Skeletal muscle tissue (tissue), 4 donors: ENCODE data around the gene ERVFRD-1. TPM values are rescaled to one million over a fixed set of nuclear protein-coding genes. Genes with fewer than 3 reads are reported as not detected.

Experiments
- H3K27ac ChIP-seq: one replicate; pipeline ENCODE4 v1.7.0; 2013; ENCODE audit warnings: mild to moderate bottlenecking, low read depth, low read length, inconsistent platforms
- H3K27me3 ChIP-seq, 3 donors: one replicate each; pipeline ENCODE4 v1.7.0; 2013; ENCODE audit warnings: low read length in 3 of 3; ENCODE audit not compliant: control insufficient read depth in 3 of 3, insufficient read depth in 3 of 3
- H3K36me3 ChIP-seq, 3 donors: one replicate each; pipeline ENCODE4 v1.7.0; 2013; ENCODE audit warnings: low read length in 3 of 3; ENCODE audit not compliant: control insufficient read depth in 3 of 3, insufficient read depth in 3 of 3
- H3K4me1 ChIP-seq, 3 donors: one replicate each; pipeline ENCODE4 v1.7.0; 2013; ENCODE audit warnings: low read length in 3 of 3, mild to moderate bottlenecking in 3 of 3; ENCODE audit not compliant: control insufficient read depth in 3 of 3, insufficient read depth in 3 of 3
- H3K4me3 ChIP-seq, 3 donors: one replicate each; pipeline ENCODE4 v1.7.0; 2013; ENCODE audit warnings: low read length in 3 of 3
- H3K9ac ChIP-seq, 3 donors: one replicate each; pipeline ENCODE4 v1.7.0; 2013; ENCODE audit warnings: low read length in 3 of 3, mild to moderate bottlenecking in 3 of 3, moderate library complexity in 2 of 3, low read depth in 1 of 3
- H3K9me3 ChIP-seq, 3 donors: one replicate each; pipeline ENCODE4 v1.7.0; 2013; ENCODE audit warnings: low read length in 3 of 3; ENCODE audit not compliant: control insufficient read depth in 3 of 3
- total RNA-seq: library from RNA; depleted of rRNA; stranded (reverse); fragments of >200 nt; gene quantifications from one replicate; pipeline ENCODE4 v1.2.3, GENCODE V29; 2014
- donor health status: Osteomylitis.

Gene ERVFRD-1
- total RNA-seq, 1 donor from 2014 or later = not detected

GRCh38 chr6:11143394-11144371, 32.2 kb upstream of the ERVFRD-1 start:
- Histone ChIP-seq H3K4me1 (peaks cover 0 to 3% (median 0%) of the 10 kb centered on the region in 3 donors), H3K36me3 (no peaks in the 10 kb centered on the region), H3K27ac (no peak overlapping the region), H3K9me3 (no peaks in the 10 kb centered on the region), H3K9ac (no peak overlapping the region), H3K4me3 (no peak overlapping the region), H3K27me3 (no peaks in the 10 kb centered on the region)

GRCh38 chr6:11142296-11143027, 30.9 kb upstream of the ERVFRD-1 start:
- H3K9me3 ChIP-seq = no peaks in the 10 kb centered on the region
- no peak overlapping the region for H3K27ac ChIP-seq
- H3K4me1 ChIP-seq = peaks cover 0 to 3% (median 0%) of the 10 kb centered on the region in 3 donors
- H3K9ac ChIP-seq = no peak overlapping the region
- H3K4me3 ChIP-seq = no peak overlapping the region
- H3K36me3 ChIP-seq = no peaks in the 10 kb centered on the region
- H3K27me3 ChIP-seq = no peaks in the 10 kb centered on the region

- H3K4me3 ChIP-seq = no peak overlapping the region
- peaks cover 0 to 3% (median 0%) of the 10 kb centered on the region in 3 donors for H3K4me1 ChIP-seq
- no peak overlapping the region for H3K27ac ChIP-seq
- H3K9ac ChIP-seq = no peak overlapping the region
- H3K9me3 ChIP-seq = no peaks in the 10 kb centered on the region
- H3K36me3 ChIP-seq = no peaks in the 10 kb centered on the region
- no peaks in the 10 kb centered on the region for H3K27me3 ChIP-seq
Observed at GRCh38 chr6:11141295-11141694, 29.8 kb upstream of the ERVFRD-1 start.

- Histone ChIP-seq H3K9me3 (no peaks in the 10 kb centered on the region), H3K36me3 (peaks cover 4 to 6% (median 4%) of the 10 kb centered on the region in 3 donors), H3K4me3 (no peak overlapping the region), H3K4me1 (peaks cover 0 to 3% (median 0%) of the 10 kb centered on the region in 3 donors), H3K9ac (no peak overlapping the region), H3K27ac (no peak overlapping the region), H3K27me3 (no peaks in the 10 kb centered on the region)
Observed at GRCh38 chr6:11140056-11140455, 28.5 kb upstream of the ERVFRD-1 start.

- H3K9ac ChIP-seq = no peak overlapping the region
- no peaks in the 10 kb centered on the region for H3K27me3 ChIP-seq
- no peak overlapping the region for H3K4me3 ChIP-seq
- no peaks in the 10 kb centered on the region for H3K9me3 ChIP-seq
- H3K27ac ChIP-seq = no peak overlapping the region
- H3K36me3 ChIP-seq = peaks cover 4 to 11% (median 9%) of the 10 kb centered on the region in 3 donors
- peaks cover 0 to under 1% (median 0%) of the 10 kb centered on the region in 3 donors for H3K4me1 ChIP-seq
Observed at GRCh38 chr6:11139051-11139960, 27.8 kb upstream of the ERVFRD-1 start.

- Histone ChIP-seq H3K4me3 (no peak overlapping the region), H3K9ac (no peak overlapping the region), H3K36me3 (peaks cover 4 to 11% (median 9%) of the 10 kb centered on the region in 3 donors), H3K4me1 (no peaks in the 10 kb centered on the region), H3K27ac (no peak overlapping the region), H3K27me3 (no peaks in the 10 kb centered on the region), H3K9me3 (no peaks in the 10 kb centered on the region)
Observed at GRCh38 chr6:11136809-11137208, 25.3 kb upstream of the ERVFRD-1 start.

- no peak overlapping the region for H3K27ac ChIP-seq
- H3K9ac ChIP-seq = no peak overlapping the region
- no peak overlapping the region for H3K4me3 ChIP-seq
Observed at GRCh38 chr6:11133281-11133680, 21.8 kb upstream of the ERVFRD-1 start.

GRCh38 chr6:11132194-11132888, 20.8 kb upstream of the ERVFRD-1 start:
- H3K27me3 ChIP-seq = no peaks in the 10 kb centered on the region
- no peaks in the 10 kb centered on the region for H3K9me3 ChIP-seq
- no peak overlapping the region for H3K27ac ChIP-seq
- H3K36me3 ChIP-seq = peaks cover 4 to 13% (median 11%) of the 10 kb centered on the region in 3 donors
- no peak overlapping the region for H3K4me3 ChIP-seq
- H3K4me1 ChIP-seq = peaks cover 11 to 13% (median 12%) of the 10 kb centered on the region in 3 donors
- no peak overlapping the region for H3K9ac ChIP-seq

More at GRCh38 chr6:11133281-11133680, 21.8 kb upstream of the ERVFRD-1 start:
- Histone ChIP-seq H3K4me1 (peaks cover 5 to 9% (median 8%) of the 10 kb centered on the region in 3 donors), H3K9me3 (no peaks in the 10 kb centered on the region), H3K36me3 (peaks cover 4 to 11% (median 9%) of the 10 kb centered on the region in 3 donors), H3K27me3 (no peaks in the 10 kb centered on the region)

- Histone ChIP-seq H3K9me3 (no peaks in the 10 kb centered on the region), H3K36me3 (peaks cover 4 to 13% (median 10%) of the 10 kb centered on the region in 3 donors), H3K27me3 (no peaks in the 10 kb centered on the region), H3K4me3 (no peak overlapping the region), H3K27ac (no peak overlapping the region), H3K9ac (no peak overlapping the region), H3K4me1 (peaks cover 11 to 13% (median 12%) of the 10 kb centered on the region in 3 donors)
Observed at GRCh38 chr6:11130605-11131004, 19.1 kb upstream of the ERVFRD-1 start.
